ENCODE data around the gene PLSCR4.

DNA sequence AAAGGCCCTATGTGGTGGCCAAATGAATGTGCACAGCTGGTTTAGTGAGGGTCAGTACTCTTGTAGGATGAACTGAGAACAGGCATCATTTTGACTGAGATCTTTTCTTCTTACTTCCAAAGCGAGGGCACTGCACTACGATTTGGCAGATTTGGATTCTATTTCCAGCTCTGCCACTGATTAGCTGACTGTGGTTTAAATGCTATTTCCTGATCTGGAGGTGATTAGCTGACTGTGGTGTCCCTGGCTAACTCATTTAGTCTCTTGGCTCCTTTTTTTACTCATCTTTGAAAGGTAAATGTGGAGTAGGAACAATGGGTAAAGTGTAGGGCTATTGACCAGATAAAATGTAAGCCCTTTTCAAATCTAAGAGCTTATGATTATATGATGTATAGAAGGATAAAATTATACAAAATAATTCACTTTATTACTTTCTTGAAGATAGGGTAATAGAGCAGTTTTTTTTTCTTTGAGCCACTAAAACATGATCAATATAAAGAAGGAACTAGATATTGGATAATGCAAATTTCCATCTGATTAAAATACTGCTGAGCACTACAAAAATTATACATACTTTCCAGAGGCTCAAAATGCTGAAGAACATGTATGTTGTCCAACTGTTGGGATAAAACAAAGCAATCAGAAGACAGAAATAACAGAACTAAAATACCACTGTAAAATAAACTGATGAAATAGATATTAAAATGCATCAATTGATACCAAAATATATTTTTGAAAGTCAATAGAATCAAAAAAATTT lies 50.3 kb downstream of the PLSCR4 start:
- no peak for TF ChIP-seq EZH2phosphoT487 (IDR thresholded peaks at IDR 0.05; ENCODE audit: insufficient read depth, low read depth)
- TF ChIP-seq EZH2 (IDR thresholded peaks at IDR 0.05; ENCODE audit: insufficient read depth, poor library complexity, severe bottlenecking): no peak
